Caco-2 (cell line): ENCODE measurements around the gene AP5S1. TPM values are rescaled to one million over a fixed set of nuclear protein-coding genes. Genes with fewer than 3 reads are reported as not detected.

Experiments used
- BruUV-seq: library from RNA; stranded (reverse); fragments of 400-500 nt; replicated peaks from 2 replicates; lab custom pipeline; 2021; lab: Mats Ljungman, UMichigan
- CTCF ChIA-PET: fragments of 300-600 bp; sonication (Branson Sonifier 250); formaldehyde crosslinking; loops from one replicate; lab custom pipeline; 2022; ENCODE audit warnings: antibody characterized with exemption; lab: Charles Lee
- POLR2A ChIA-PET: fragments of 300-600 bp; sonication (Branson Sonifier 250); formaldehyde crosslinking; loops from one replicate; lab custom pipeline; 2022; ENCODE audit warnings: antibody characterized with exemption; lab: Charles Lee
- DNase-seq, 2 experiments: peaks; one replicate each; pipeline versions ENCODE4 v3.0.0 to v3.0.0-alpha.2; 2020 to 2022
- H3K27me3 ChIP-seq: replicated peaks from 2 replicates; pipeline ENCODE4 v1.6.0; 2011; ENCODE audit warnings: low read length; ENCODE audit not compliant: control insufficient read depth, insufficient read depth
- H3K36me3 ChIP-seq: 2 replicates; pipeline ENCODE4 v1.5.1; 2011; ENCODE audit warnings: low read length; ENCODE audit not compliant: control insufficient read depth, insufficient read depth
- H3K4me1 ChIP-seq: fragments of 250-450 bp; sonication (Bioruptor Pico); 2 replicates; pipeline ENCODE4 v1.5.1; 2020; ENCODE audit warnings: mild to moderate bottlenecking
- H3K4me3 ChIP-seq: 2 replicates; pipeline ENCODE4 v1.5.1; 2011; ENCODE audit warnings: low read depth, mild to moderate bottlenecking, control low read depth, low read length
- H3K9me3 ChIP-seq: fragments of 250-450 bp; sonication (Bioruptor Pico); 2 replicates; pipeline ENCODE4 v1.5.1; 2020; ENCODE audit warnings: mild to moderate bottlenecking, moderate library complexity
- H3K27ac Mint-ChIP-seq: one replicate; pipeline ENCODE4 v1.8.0; 2022; ENCODE audit warnings: mixed read lengths; ENCODE audit not compliant: unreplicated experiment
- H3K27me3 Mint-ChIP-seq: one replicate; pipeline ENCODE4 v1.8.0; 2022; ENCODE audit warnings: mixed read lengths; ENCODE audit not compliant: insufficient read depth, unreplicated experiment
- H3K36me3 Mint-ChIP-seq: one replicate; pipeline ENCODE4 v1.8.0; 2022; ENCODE audit warnings: mild to moderate bottlenecking, mixed read lengths; ENCODE audit not compliant: insufficient read depth, unreplicated experiment
- H3K4me1 Mint-ChIP-seq: one replicate; pipeline ENCODE4 v1.8.0; 2022; ENCODE audit warnings: low read depth, mixed read lengths; ENCODE audit not compliant: unreplicated experiment
- H3K4me3 Mint-ChIP-seq: one replicate; pipeline ENCODE4 v1.8.0; 2022; ENCODE audit warnings: mild to moderate bottlenecking, moderate library complexity, mixed read lengths; ENCODE audit not compliant: unreplicated experiment
- H3K9me3 Mint-ChIP-seq: one replicate; pipeline ENCODE4 v1.8.0; 2022; ENCODE audit warnings: mixed read lengths; ENCODE audit not compliant: unreplicated experiment
- CTCF ChIP-seq, 2 experiments: fragments of 200-600 bp in 1 of 2; IDR thresholded peaks; 1 replicate in 1 of 2; 2 replicates in 1 of 2; pipeline versions ENCODE4 v1.5.1 to v1.8.0; 2011 to 2022; ENCODE audit warnings: antibody characterized with exemption in 1 of 2, control low read depth in 1 of 2, inconsistent platforms in 1 of 2, low read depth in 1 of 2, low read length in 1 of 2, mild to moderate bottlenecking in 1 of 2, moderate library complexity in 1 of 2; ENCODE audit not compliant: insufficient read depth in 1 of 2, severe bottlenecking in 1 of 2, unreplicated experiment in 1 of 2
- intact Hi-C: fragments of 100-400 bp; cut with micrococcal nuclease; formaldehyde crosslinking; loops from one replicate; pipeline ENCODE4 v1.10.0; 2022; ENCODE audit not compliant: unreplicated experiment
- total RNA-seq: library from RNA; stranded (reverse); gene quantifications from 2 replicates; pipeline ENCODE4 v1.2.3, GENCODE V29; 2022

Gene AP5S1
- total RNA-seq, 1 experiment from 2014 or later: 17.3 TPM

DNA sequence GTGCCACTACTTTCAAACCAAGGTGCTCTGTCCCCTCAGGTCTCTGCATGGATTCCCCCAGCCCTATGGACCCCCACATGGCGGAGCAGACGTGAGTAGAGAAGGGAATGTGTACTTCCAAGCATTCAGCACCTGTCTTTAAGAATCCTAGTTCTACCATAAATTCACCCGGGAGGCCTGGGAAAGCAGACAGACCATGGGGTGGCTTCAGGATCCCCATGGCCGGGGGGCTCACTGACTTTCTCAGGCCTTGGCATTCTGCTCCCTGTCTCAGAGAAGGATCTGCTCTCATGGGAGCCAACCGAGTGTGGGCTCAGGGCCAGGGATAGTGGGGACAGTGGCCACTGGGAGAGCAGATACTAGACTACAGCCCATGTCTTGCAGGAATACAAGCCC lies 22.0 kb upstream of the AP5S1 start:
- TF ChIP-seq CTCF (IDR thresholded peaks at IDR 0.05; ENCODE audit: insufficient read depth in 1 of 2, low read depth in 1 of 2, low read length in 1 of 2, severe bottlenecking in 1 of 2, unreplicated experiment in 1 of 2): no peak
- POLR2A ChIA-PET: no interaction called here
- no peak for DNase-seq
- Mint-ChIP-seq H3K27me3 (no peaks in the 10 kb centered on the region), H3K4me1 (peaks cover 25% of the 10 kb centered on the region), H3K4me3 (peak overlapping the region; percentile 84), H3K36me3 (peaks cover 33% of the 10 kb centered on the region), H3K27ac (peak overlapping the region; percentile 74), H3K9me3 (no peaks in the 10 kb centered on the region)
- Histone ChIP-seq H3K9me3 (no peaks in the 10 kb centered on the region), H3K4me3 (no peak overlapping the region), H3K27me3 (no peaks in the 10 kb centered on the region), H3K36me3 (peaks cover 8% of the 10 kb centered on the region), H3K4me1 (peaks cover 36% of the 10 kb centered on the region)
- intact Hi-C loops: no loop called here
- no TSS peak for BruUV-seq
- CTCF ChIA-PET: interaction anchor here (0.7 to 2.5 kb wide), 2 partner anchors 20 kb away, joined by 7 to 9 read pairs; no protein-coding TSS in a partner anchor

- no peak overlapping the region for H3K27ac Mint-ChIP-seq
- no peak overlapping the region for H3K4me3 Mint-ChIP-seq
- ChIA-PET POLR2A (interaction anchor here (1.1 kb wide), 1 partner anchor 19 kb away, joined by 4 read pairs; no protein-coding TSS in a partner anchor), CTCF (interaction anchor here (2.5 kb wide), 1 partner anchor 20 kb away, joined by 9 read pairs; no protein-coding TSS in a partner anchor)
- peaks cover 25% of the 10 kb centered on the region for H3K4me1 Mint-ChIP-seq
- no peak overlapping the region for H3K4me3 ChIP-seq
- H3K27me3 Mint-ChIP-seq: no peaks in the 10 kb centered on the region
- no TSS peak for BruUV-seq
- H3K4me1 ChIP-seq: peaks cover 36% of the 10 kb centered on the region
- intact Hi-C loops: no loop called here
- peaks cover 10% of the 10 kb centered on the region for H3K36me3 ChIP-seq
- H3K9me3 Mint-ChIP-seq: no peaks in the 10 kb centered on the region
- no peak for DNase-seq
- H3K36me3 Mint-ChIP-seq: peaks cover 38% of the 10 kb centered on the region
- TF ChIP-seq CTCF (IDR thresholded peaks at IDR 0.05; ENCODE audit: insufficient read depth in 1 of 2, low read depth in 1 of 2, low read length in 1 of 2, severe bottlenecking in 1 of 2, unreplicated experiment in 1 of 2): no peak
- H3K9me3 ChIP-seq: no peaks in the 10 kb centered on the region
- H3K27me3 ChIP-seq: no peaks in the 10 kb centered on the region
Observed at GRCh38 chr20:3798908-3799248, 21.5 kb upstream of the AP5S1 start.

DNA sequence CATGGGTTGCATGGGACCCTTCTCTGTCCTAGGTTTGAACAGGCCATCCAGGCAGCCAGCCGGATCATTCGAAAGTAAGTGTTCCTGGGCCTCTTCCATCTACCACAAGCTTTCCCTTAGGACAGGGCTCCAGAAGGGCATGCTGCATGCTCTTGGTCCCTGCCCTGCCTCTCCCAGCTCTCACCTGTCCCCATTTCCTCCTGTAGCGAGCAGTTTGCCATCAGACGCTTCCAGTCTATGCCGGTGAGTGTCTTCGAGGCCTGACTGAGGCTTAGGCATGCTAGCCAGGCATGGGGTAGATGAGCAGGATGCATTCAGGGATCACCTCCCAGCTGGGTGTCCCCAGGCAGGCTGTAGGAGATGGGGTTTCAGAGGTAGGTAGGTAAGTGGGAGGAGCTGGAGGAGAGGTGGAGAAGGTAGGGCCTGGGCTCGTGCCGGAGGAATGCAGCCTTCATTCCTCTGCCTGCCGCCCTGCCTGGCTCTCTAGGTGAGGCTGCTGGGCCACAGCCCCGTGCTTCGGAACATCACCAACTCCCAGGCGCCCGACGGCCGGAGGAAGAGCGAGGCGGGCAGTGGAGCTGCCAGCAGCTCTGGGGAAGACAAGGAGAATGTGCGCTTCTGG lies 20.0 kb upstream of the AP5S1 start:
- BruUV-seq: no TSS peak
- Histone ChIP-seq H3K27me3 (no peaks in the 10 kb centered on the region), H3K36me3 (peaks cover 10% of the 10 kb centered on the region), H3K4me3 (no peak overlapping the region), H3K9me3 (no peaks in the 10 kb centered on the region), H3K4me1 (peaks cover 36% of the 10 kb centered on the region)
- intact Hi-C loops: loop anchor here (1.0 kb wide), 1 partner anchor 18 kb away; no protein-coding TSS in a partner anchor
- TF ChIP-seq CTCF (IDR thresholded peaks at IDR 0.05; ENCODE audit: insufficient read depth in 1 of 2, low read depth in 1 of 2, low read length in 1 of 2, severe bottlenecking in 1 of 2, unreplicated experiment in 1 of 2): no peak
- Mint-ChIP-seq H3K27me3 (no peaks in the 10 kb centered on the region), H3K4me1 (peaks cover 25% of the 10 kb centered on the region), H3K4me3 (peak overlapping the region; percentile 9), H3K36me3 (peaks cover 44% of the 10 kb centered on the region), H3K9me3 (no peaks in the 10 kb centered on the region), H3K27ac (peak overlapping the region; percentile 70)
- DNase-seq: no peak
- CTCF ChIA-PET: interaction anchor here (1.1 to 2.5 kb wide), 2 partner anchors 13 to 18 kb away, joined by 3 to 9 read pairs; no protein-coding TSS in a partner anchor
- POLR2A ChIA-PET: interaction anchor here (1.2 kb wide), 1 partner anchor 14 kb away, joined by 3 read pairs; the partner anchor contains the start of gene CENPB
